ENCODE data around the gene NOC4L.
A peak's percentile ranks its signal among the peaks of the same experiment; 100 is the strongest.
"Not testable (repeated sequence)": the region's sequence is repeated elsewhere in the genome, so short reads cannot be mapped to it uniquely, and the experiment has no call there.

NOC4L gene

DNA sequence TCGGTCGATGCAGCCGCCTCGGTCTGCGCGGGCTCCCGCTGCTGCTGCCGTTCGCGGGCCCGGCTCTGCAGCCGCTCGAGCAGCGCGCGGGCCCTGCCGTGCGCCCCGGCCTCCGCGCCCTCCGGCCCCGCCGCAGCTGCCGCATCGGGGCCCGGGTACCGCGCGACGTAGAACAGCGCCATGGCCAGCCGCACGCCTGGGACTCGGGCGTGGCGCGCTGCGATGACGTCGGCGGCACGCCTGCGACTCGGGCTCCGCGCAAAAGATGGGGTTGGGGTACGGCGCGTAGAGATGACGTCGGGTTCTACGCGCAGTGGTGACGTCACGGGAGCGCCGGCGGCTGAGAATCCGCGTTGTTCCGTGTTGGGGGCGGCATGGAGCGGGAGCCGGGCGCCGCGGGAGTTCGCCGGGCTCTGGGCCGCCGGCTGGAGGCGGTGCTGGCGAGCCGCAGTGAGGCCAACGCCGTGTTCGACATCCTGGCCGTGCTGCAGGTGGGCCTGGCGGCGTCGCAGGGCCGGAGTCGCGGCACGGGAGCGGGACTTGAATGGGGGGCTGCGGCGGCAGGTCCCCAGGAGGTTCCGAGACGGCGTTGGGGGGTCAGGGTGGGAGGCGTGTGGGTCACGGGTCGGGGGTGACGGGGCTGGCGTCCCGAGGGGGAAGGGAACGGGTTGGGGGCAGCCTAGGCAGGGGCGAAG lies at the start of gene NOC4L, which contains the start of gene DDX51:
Gene NOC4L (plus strand): TSS at position 343 of the 695 bp plus-strand sequence. CDS start 32 bp downstream, at position 375.
Gene DDX51 (minus strand): TSS at position 205 of the 695 bp plus-strand sequence. CDS start 23 bp downstream, at position 182.
- peak; percentile 95 for DNase-seq (ENCODE audit: low read depth)

DNA sequence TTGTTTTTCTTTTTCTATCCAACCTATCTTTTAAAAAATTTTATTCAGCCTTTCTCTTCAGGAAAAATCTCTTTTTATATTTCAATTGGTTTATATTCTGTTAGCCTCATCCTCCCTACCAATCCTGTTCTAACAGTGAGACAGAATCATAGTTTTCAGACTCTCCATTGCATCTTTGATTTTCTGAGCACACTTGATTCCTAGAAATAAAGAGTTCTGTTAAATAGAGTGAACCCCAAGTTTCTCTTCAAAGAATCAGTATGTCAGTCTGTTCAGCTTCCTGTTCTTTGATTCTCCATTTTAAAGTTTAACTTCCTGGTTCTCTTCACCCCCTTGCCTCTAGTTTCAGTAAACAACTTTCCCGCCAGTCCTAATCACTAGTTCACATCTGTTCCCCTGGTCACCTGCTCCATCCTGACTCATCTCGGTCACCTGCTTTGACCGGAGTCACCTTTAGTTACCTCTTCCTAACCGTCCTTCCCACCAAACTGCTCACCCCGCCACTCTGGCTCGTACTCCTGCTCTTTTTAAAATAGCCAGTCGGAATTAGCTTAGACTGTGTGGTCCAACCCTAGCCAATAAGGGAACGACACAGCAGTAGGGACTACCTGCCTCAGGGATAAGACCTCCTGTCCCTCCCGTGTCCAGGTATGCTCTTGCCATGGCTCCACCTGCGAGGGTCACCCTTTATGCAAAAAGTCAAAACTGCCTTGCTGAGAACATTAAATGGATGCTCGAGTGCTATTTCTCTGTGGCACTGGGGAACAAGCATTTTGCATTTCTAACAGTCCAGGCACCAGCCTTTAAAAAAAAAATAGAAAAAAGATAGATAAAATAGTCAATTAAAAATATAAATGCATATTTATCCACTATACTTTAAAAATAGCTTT lies 48.5 kb upstream of the NOC4L start:
- DNase-seq (ENCODE audit: low read depth), result no peak

DNA sequence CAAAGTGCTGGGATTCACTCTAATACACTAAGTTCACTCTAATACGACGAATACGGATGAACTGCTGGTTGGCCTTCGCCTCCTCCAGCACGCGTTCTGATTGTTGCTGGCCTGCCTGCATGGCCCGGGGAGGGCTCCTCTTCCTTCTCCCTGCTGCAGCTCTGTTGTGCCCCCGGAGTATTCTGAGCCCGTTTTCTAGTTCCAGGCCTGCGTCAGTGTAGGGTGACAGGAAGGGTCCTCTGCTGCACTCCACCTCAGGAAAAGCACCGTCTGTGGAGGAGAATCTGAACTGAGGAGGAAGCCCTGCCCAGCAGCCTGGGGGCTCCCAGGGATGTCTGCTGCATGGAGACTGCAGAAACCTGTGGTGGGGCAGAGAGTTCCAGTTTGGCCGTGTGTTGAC lies 44.5 kb upstream of the NOC4L start:
- no peak for DNase-seq (ENCODE audit: low read depth)

DNA sequence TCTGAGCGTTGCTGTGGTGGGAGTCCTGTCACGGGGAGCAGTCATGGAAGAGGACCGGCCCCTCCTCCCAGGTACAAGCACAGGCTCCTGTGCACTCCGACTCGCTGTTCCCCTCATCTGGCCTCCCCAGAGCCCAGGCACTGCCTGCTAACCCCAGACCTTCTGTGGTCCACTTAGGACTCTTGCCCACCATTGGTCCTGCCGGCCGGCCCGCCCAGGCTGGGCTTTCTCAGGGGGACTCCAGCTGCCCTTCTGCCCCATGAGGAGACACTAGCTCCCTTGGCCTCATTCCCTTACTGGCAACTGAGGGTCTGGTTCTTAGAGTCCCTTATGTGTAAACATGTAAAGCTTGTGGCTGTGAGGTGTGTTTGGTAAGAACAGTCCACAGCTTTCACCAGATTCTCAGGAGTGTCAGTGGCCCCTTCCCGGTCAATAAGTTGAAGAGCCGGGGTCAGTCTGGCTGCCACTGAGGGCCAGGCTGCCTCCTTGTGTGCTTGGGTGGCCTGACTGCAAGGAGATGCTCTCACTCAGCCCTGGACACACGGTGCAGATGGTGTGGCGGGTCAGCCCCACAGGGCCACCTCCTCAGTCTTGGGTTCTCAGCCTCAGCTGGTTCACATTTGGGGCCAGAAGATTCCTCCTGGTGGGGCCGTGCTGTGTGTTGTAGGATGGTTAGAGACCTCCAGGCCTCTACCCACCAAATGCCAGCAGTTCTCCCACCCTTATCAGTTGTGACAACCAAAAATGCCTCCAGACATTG lies 43.8 kb upstream of the NOC4L start:
- no peak for DNase-seq (ENCODE audit: low read depth)

DNA sequence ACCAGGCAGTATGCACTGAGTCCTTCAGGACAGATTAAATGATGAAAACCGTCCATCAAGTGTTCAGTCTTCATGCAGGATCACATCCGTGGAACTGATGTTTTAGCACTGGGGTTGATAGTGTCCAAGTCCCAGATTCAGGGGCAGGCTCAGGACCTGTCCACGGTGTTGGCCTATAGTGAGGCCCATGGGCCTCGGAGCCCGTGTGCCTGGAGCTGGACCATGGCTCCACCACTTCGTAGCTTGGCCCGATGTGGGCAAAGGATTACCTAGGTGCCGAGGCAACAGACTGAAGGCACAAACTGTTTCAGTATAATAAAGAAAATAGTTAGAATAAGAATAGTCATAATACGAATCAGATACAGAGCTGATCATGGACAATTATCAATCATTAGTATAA lies 42.0 kb upstream of the NOC4L start:
- no peak for DNase-seq (ENCODE audit: low read depth)

DNA sequence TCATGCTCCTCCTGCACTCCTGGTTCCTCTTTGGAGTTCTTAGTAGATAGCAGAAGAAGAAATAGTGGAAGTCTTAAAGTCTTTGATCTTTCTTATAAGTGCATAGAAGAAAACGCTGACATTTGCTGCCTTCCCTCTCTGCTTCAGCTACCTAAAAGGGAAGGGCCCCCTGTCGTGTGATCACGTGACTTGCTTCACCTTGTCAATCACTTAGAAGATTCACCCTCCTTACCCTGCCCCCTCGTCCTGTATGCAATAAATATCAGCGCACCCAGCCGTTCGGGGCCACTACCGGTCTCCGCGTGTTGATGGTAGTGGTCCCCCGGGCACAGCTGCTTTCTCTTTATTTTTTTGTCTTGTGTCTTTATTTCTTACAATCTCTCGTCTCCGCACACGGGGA lies 41.2 kb upstream of the NOC4L start:
- not testable (repeated sequence) for DNase-seq (ENCODE audit: low read depth)

DNA sequence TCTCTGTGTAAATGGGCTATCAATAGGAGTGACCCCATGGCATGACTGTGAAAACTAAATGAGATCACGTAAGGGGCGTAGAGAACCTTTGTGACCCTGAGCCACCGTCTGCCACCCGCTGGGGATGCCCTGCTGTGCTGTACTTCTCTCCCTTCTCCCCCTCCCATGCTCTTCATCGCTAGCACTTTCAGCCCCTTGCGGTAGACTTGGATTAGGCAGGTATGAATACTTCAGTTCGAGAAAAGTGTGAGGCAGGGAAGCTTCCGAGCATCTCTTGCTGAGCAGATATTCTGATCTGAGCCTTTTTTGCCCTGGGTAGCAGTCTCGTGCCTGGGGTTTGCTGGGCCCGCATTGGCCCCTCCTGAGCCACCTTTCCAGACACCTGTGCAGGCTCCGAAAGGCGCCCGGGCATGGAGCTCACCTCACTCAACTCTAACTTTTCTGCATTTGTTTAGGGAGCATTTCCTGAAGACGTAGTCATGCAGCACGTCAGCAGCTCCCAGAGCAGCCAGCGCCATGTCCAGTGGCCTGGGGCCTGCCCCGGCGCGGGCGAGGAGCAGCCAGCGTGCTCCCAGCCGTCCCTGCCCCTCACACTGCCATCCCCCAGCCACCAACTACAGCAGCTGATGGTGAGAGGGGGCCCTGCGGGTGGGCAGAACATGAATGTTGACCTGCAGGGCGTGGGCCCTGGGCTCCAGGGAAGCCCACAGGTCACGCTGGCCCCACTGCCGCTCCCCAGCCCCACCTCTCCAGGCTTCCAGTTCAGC lies 40.5 kb upstream of the NOC4L start:
- no peak for DNase-seq (ENCODE audit: low read depth)

DNA sequence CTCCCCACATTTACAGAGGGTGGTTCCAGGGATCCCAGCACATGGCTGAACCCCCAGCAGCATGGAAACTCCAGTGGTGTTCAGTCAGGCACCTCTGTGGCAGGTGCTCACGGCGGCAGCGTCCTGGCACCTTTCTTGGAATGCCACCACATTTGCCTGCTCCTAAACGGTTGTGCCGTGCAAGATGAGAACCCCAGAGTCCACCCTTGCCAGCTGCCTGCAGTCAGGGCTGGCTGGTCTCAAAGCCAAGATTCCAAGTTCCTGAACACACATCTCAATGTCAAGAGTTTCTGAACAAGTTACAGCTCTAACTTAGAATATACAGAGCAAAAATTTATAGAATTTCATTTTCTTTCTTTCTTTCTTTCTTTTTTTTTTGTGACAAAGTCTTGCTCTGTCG lies 38.8 kb upstream of the NOC4L start:
- DNase-seq (ENCODE audit: low read depth), result no peak

DNA sequence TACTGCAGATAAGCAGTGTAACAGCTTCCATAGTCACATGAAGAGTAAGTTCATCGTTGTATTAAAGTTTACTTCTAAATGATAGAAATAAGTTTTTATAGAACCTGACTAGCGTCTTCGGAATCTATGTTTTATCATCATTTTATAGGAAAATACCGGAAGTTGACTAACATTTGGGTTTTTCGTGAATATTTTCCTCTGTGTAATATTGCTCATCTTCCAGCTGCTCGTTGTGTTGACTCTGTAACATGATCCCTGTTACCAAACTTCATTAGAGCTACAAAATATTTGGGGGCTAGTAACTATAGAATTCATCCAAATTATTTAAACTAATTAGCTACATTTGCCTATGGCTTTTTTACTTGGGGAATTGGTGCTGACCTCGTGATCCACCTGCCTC lies 37.3 kb upstream of the NOC4L start:
- DNase-seq (ENCODE audit: low read depth), result no peak

DNA sequence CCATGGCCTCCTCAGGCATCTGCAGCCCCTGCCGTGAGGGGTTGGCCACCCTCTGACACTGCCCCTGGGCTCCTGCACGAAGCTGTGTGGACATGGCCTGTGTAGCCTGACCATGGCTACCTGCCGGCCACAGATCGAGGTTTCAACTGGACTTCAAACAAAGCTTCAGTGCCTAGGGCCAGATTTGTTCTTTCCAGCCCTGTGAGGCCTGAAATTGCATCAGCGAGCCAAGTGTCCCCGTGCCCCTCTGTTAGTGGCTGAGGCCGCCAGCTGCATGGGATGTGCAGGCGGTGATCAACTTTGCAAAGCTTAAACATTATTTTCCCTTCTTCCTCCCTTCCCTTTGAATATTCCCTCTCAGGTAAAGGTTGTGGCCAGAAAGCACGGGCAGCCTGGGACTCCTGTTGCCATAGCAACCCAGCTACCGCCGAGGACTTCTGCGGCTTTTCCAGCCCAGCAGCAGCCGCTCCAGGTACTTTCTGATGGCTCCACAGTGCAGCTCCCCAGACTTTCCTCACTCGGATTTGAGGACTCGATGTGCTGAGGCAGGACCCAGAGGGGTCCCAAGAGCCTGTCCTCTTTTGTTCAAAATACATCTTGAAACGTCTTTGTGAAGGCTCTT lies 35.9 kb upstream of the NOC4L start:
- DNase-seq (ENCODE audit: low read depth), result no peak

DNA sequence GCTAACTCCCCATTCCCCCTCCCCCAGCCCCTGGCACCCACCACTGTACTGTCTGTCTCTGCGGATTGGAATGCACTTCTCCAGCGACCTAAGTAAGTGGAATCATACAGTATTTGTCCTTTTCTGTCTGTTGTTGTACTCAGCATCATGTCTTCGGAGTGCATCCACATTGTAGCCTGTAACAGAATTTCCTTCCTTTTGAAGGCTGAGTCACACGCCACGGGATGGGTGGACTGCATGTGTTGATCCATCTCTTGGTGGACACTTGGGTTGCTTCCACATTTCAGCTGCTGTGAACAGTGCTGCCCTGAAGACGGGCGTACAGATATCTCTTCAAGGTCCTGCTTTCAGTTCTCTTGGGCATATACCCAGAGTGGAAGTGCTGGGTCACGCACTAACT lies 34.5 kb upstream of the NOC4L start:
- no peak for DNase-seq (ENCODE audit: low read depth)

DNA sequence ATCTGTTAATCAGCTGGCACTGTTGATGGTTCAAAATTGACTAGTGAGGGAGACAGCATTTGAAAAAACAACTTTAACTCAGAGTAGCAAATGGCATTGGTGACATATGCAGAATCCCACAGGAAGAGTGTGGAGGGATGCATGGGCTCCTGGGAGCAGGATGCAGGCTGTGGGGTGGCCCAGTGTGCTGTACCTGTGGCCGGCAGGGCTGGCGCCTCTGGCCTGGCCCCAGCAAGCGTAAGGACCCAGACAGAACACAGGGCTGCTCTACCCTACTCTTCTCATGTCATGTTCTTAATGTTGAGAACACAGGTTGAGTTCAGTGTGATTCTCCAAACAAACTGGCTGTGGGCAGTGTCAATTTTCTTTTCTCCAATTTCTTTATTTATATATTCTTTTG lies 33.6 kb upstream of the NOC4L start:
- no peak for DNase-seq (ENCODE audit: low read depth)

DNA sequence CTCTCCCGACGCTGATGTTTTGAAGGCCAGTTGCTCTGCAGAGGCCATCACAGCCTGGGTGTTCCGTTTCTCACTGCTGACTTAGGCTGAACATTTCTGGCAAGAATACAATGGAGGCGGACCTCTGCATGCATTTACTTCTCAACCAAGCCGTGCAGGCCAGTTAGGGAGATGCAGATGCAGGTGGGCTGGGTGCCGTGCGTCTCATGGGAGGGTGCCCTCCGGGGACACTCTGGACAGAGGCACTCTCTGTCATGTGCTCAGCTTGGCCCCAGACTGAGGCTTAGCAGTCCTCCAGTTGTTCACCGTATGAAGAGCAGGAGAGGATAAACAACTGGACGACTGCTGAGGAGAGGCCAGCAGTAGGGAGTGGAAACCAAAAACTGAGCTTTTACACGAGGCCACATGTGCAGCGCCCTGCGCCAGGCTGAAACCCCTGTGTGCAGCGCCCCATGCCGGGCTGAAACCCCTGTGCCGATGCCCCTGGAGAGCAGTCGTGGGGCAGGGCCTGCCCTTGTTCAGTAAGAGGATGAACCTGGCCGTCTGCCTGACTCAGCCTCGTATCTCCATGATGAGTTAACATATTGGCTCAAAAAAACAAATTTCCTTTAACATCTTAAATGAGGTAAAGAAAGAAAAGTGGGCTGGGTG lies 32.5 kb upstream of the NOC4L start:
- DNase-seq (ENCODE audit: low read depth), result no peak

DNA sequence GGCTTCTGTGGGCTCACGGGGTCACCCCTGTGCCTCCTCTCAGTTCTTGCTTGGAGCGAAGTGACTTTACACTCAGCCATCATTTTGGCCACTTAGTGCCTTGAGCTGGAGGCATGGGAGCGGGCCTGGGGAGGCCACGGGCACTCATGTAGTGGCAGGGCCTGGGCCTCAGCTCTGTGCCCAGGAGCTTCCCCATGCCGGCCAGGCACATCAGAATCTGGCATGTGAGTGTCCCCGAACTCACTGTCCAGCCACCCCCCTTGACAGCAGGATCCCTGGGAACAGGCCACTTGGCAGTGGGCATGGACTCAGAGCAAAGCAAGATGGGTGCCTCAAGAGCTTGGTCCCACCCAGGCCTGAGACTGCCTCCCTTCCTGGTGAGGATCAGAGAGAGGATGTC lies 29.6 kb upstream of the NOC4L start:
- DNase-seq (ENCODE audit: low read depth), result no peak

DNA sequence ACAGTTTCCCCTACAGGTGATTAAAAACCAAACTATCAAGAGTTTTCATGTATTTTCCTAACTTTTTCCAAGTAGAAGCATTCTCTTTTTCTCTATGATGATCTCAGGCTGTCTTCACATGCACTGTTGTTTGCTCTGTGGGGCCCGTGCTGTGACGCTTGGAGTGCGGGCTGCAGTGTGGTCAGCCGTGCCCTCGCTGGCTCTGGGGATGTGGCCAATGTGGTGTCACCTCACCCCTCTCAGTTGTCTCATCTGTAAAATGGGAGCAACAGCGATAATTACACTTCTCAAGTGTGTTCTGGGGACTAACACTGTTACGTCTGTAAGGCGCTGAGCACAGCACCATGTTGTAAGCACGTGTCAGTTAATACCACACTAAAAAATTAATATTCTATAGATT lies 28.8 kb upstream of the NOC4L start:
- no peak for DNase-seq (ENCODE audit: low read depth)

DNA sequence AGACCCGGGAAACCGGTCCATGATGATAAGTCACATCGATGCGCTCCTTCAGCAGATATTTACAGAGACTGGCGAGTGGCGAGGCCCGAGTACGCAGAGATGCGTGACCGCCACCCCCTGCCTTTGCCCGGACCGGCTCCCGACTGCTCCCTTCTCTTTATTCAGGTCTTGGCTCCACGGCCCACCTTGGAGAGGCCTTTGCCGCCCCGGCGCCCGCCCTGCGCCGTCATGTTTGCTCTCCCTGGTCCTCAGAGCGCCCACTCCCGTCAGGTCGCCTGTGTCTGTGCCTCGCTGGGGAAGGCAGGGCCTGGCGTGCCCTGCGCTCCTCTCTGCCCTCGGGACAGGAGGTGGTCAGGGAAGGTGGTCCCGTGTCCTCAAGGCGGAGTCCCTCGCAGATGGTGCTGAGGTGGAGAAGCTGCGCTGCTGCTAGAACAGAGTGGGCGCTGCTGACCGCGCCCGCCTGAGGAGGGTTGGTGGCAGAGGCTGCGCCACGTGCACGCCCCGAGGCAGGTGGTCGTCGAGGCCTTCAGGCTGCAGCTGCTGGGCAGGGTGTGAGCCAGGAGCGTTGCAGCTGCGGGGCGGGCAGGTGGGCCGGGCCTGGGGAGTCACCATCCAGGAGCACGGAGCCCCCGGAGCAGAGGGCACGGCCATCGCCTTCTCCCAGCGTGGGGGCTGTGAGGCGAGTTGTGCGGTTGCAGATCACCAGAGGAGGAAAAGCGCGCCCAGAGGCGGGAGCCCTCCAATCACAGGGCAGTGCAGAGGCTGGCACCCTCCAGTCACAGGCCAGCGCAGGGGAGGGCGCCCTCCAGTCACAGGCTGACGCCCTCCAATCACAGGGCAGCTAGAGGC lies 27.3 kb upstream of the NOC4L start:
- no peak for DNase-seq (ENCODE audit: low read depth)

DNA sequence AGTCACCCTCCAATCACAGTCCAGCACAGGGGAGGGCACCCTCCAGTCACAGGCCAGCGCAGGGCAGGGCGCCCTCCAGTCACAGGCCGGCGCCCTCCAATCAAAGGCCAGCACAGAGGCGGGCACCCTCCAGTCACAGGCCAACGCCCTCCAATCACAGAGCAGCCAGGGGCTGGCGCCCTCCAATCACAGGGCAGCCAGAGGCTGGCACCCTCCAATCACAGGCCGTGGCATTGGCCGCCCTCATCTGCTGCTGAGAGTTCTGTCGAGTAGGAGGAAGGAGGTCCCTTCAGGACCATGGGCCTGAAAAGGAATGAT lies 26.7 kb upstream of the NOC4L start:
- no peak for DNase-seq (ENCODE audit: low read depth)

DNA sequence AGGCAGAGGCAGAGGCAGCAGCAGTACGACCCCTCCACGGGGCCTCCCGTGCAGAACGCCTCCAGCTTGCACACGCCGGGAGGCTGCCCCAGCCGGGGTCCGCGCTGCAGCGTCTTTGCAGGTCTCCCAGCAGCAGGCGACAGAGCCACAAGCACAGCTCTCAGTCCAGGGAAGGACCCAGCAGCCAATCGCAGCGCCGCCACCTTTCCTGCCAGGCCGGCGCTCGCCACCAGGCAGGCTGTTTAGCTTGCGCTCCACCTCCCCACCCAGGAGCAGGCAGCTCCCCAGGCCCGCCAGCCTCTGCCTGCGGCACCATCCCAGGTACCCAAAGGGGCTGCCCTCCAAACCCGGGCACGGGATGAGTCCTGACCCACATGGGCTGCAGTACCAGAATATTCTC lies 25.4 kb upstream of the NOC4L start:
- no peak for DNase-seq (ENCODE audit: low read depth)

DNA sequence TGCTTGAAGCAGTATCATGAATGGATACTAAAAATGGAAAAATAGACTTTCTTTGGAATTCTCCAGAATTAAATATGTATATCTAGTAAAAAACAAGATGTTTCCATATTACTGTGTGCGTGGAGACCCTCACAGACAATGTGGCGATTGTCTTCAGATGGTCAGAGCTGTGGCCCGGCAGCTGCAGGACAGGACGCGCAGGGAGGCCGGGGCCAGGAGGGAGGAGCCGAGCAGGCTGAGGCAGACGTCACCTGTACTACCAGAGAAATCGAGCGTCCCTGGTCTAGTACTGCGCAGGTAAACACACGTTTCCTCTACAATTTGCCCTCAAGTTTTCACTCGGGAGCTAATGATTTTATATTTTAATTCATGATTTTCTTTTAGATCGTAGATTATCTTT lies 23.0 kb upstream of the NOC4L start:
- DNase-seq (ENCODE audit: low read depth), result no peak
